Suppressor macrophage (primary cell): ENCODE results near the gene IL1RAP.
A peak's percentile ranks its signal among the peaks of the same experiment; 100 is the strongest.

ENCODE experiments used
- DNase-seq, 4 experiments: peaks; one replicate each; pipeline ENCODE4 v3.0.0-alpha.2; 2020 to 2022

IL1RAP gene

GRCh38 chr3:190615607-190616006, 101.7 kb downstream of the IL1RAP start:
- no peak for DNase-seq

DNA sequence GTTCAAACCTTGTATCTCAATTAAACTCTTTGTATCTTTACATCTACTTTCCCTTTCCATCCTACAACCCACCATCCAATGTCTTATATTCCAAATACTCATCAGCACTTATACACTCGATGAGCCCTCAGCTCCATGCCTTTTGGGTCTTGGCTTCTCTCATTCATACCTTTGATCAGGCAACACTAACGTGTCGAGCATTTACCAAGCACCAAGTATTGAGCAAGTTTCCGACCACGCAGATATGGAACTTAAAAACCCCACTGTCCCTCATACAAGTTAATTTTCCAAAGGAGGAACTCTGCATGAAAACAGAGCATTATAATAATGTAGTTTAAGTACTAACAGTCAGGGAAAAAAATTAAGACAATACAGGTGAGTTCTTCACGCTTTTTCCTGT, 102.8 kb downstream of the IL1RAP start:
- peak; percentile 7 to 47 (median 38) for DNase-seq

DNA sequence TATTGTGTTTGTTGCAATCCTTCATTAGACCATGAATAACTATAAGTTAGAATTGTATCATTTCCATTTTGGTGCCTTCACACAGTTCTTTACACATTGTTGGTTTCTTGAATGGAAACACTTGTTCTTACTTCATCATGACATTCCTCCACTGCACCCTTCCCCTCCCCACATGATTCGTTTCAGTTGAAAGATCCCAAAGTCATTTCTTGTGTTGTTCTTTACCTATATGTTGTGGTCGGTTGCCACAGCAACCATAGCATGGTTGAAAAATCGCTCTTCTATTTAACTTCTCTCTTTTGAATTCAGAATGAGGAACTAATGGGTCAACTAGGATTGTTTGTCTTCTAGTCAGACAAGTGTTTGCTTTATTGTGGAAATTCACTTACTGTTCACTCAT, 103.3 kb downstream of the IL1RAP start:
- peak; percentile 83 to 96 (median 90) for DNase-seq

DNA sequence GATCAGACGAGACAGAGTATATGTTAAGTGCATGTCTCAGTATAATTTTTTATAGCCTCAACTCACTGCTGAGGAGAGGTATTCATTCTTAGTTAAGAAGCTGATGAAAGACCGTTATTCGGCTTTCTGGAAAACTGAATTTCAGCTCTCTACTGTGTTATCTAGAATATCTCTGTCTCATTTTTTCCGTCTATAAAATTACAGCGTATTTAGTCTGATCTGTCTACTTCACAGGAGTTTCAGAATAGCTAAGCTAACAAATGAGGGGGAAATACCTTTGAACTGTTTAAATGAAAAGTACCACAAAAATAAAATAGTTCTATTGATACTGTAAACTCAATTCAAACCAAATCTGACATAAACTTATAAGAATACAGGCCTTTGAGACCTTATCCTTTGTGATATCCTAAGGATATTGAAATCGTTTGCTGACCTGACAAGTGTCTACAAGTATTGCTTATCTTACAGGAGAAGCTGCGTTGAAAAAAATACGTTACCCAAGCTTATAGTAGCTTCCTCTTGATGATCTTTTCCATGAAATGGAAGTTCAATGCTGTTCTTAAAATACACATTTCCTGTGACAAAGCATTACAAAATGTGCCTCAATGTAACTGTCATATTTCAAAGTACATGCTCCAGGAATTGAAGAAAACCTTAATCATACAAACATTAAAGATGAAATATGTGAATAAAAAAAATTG, 104.6 kb downstream of the IL1RAP start:
- DNase-seq: peak; percentile 21 to 84 (median 47)

DNA sequence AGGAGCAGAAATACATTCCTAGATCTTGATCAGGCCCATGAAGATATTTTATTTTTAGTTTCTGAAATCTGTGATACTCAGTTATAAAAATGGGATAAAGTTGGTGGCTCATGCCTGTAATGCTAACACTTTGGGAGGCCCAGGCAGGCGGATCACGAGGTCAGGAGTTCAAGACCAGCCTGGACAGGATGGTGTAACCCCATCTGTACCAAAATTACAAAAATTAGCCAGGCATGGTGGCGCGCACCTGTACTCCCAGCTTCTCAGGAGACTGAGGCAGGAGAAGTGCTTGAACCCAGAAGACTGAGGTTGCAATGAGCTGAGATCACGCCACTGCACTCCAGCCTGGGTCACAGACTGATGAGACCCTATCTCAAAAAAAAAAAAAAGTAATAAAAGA, 105.5 kb downstream of the IL1RAP start:
- no peak for DNase-seq

- peak in 2 of 4 experiments; percentile 15 to 27 for DNase-seq
Measured at GRCh38 chr3:190619761-190620160, 105.9 kb downstream of the IL1RAP start.

GRCh38 chr3:190620886-190621608, 107.2 kb downstream of the IL1RAP start:
- DNase-seq: peak in 2 of 4 experiments; percentile 35

DNA sequence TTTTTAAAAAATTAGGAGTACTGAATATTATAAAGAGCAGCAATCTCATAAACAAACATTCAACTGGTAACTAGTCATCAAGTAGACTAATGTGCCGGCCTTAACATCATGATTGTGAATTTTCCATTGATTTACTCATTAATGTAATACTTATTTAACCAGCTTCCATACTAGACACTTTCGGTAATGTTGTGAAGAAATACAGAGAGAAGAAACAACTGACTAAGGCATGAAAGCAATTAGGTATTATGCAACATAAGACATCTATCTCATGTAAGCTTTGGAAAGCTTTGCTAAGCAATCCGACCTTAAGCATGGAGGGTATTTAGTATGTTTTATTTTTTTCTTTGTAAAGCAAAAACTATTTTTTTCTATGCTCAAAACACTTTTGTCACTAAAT, 108.0 kb downstream of the IL1RAP start:
- DNase-seq: peak in 2 of 4 experiments; percentile 36 to 37

- DNase-seq: no peak
Measured at GRCh38 chr3:190624282-190624681, 110.4 kb downstream of the IL1RAP start.

DNA sequence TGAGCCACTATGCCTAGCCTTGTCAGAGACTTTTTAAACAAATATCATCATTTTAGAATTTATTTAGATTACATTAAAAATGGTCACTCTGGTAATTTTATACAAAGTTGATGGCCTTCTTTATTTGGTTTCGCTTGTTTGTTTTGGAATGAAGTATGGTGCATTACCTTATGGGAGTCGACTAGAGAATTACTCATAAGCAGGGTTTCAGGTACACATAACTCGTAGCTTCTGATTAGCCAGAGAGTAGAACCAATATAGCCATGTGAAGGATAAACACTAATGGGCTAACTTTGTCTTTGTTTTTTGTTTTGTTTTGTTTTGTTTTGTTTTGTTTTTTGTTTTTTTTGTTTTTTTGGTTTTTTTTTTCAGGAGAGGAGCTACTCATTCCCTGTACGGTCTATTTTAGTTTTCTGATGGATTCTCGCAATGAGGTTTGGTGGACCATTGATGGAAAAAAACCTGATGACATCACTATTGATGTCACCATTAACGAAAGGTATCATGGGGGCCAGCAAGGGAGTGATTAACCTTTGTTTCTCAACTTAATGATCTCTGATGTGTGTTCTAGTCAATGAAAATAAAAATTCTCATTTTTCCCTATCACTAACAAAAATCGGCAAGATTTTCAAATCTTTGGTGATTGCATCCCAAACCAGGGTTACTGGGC, 113.2 kb downstream of the IL1RAP start:
- DNase-seq: no peak

- no peak for DNase-seq
Measured at GRCh38 chr3:190629088-190629487, 115.2 kb downstream of the IL1RAP start.

DNA sequence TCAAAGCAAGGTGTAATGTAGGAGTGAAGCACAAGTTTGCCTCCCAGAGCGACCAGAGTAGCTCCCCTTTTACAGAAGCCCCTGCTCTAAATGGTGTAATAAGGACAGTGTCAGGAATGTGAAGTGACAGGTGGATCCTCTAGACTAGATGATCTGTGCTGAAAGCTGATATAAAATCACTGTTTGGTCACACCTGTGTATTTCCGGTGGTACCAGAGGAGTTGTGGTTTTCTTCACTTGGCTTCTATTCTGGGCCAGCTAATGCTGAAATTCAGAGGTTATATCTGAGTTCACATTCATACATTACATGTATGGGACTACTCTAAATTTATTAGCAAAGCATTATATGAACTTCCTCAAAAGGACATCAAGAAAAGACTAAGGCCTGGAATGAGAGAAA, 117.4 kb downstream of the IL1RAP start:
- no peak for DNase-seq

DNA sequence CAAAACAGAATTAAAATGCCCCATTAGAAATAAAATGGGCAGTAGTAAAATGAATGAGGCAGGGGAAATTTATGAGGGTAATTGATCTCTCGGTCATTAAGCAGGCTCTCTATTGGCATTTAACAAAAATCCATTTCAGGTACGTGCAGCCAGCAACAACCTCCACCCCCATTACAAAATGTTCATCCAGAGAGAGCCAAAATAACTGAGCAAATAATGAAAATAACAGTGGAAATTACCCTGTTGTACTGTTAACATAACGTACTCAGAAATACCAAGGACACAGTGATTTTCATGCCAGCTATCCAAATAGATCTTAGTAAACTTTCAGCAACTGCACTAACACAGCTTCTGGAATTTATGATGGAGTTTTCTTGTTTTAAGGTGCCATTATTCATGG, 127.7 kb downstream of the IL1RAP start:
- DNase-seq: no peak

GRCh38 chr3:190642016-190642415, 128.1 kb downstream of the IL1RAP start:
- no peak for DNase-seq

- no peak for DNase-seq
Measured at GRCh38 chr3:190644035-190644434, 130.2 kb downstream of the IL1RAP start.

- DNase-seq: no peak
Measured at GRCh38 chr3:190644766-190645165, 130.9 kb downstream of the IL1RAP start.

DNA sequence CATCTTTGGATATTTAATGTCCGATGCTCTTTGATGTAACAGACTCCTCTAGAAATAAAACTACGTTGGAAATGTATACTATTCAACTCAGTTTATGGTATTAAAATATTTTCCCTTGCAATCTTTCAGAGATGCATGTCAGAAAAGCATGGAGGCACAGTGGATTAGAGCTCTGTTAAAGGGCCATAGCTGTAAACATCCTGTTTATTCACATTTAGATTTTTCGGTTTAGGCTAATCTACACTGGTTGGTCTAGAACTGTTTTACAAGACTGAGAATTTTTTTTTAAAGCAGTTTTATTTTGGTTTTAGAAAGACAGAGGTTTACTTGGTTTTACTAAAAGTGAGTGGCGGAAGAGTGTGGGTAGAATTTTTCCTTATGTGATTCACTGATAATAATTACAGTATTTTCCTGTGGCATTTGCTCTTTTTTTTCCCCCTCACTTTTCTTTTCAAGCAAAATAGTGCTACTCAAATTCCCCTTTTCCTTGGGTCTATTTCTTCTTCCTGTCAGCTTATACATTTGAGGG, 132.1 kb downstream of the IL1RAP start:
- DNase-seq: no peak

- peak in 3 of 4 experiments; percentile 9 to 24 (median 14) for DNase-seq
Measured at GRCh38 chr3:190646996-190647395, 133.1 kb downstream of the IL1RAP start.

DNA sequence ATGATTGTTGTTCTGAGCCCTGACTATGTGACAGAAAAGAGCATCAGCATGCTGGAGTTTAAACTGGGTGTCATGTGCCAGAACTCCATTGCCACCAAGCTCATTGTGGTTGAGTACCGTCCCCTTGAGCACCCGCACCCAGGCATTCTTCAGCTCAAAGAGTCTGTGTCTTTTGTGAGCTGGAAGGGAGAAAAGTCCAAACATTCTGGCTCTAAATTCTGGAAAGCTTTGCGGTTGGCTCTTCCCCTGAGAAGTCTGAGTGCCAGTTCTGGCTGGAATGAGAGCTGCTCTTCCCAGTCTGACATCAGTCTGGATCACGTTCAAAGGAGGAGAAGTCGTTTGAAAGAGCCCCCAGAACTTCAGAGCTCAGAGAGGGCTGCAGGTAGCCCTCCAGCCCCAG, 142.0 kb downstream of the IL1RAP start:
- no peak for DNase-seq

- DNase-seq: no peak
Measured at GRCh38 chr3:190658106-190658505, 144.2 kb downstream of the IL1RAP start.

GRCh38 chr3:190666821-190667220, 152.9 kb downstream of the IL1RAP start:
- DNase-seq: no peak

DNA sequence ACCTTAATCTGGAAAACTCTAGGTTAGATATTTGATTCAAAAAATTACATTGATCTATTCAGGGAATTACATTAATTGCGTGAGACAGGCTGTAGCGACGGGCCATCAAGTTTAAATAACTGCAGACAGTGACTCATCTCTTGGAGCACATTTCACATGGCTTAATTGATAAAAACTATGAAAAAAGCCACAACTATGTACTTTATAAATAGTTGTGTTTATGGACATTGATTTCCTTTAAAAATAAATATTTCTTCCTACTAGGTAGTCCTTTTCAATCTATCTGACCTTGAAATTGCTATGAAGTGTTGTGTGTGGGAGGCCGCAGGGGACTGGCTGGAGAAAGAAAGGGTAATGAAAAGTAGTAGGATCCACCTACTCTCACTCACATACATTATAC, 157.8 kb downstream of the IL1RAP start:
- DNase-seq: no peak

DNA sequence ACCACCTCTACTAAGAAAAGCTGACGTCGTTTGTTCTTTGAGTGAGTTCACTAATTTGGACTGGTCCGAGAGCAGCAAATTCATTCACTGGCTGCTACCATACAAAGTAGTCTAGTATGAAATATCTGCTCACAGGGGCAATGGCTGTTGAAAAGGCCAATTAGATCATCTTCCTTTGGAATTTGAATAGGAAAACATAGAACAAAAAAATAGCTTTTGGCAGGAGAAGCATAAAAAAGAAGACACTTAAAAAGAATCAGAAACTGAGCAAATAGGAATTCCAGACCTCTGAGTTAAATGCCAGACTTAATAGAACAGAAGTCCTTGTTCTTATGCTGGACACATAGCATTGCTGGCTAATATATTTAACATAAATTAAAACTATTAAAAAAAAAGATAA, 159.3 kb downstream of the IL1RAP start:
- no peak for DNase-seq
